K562 (cell line): ENCODE results near the gene OPCML. TPM values are rescaled to one million over a fixed set of nuclear protein-coding genes. Genes with fewer than 3 reads are reported as not detected.

Experiments used
- ATAC-seq: fragments of 200-7000 bp; cut with Tn5 transposase; 3 replicates; pipeline ENCODE4 v1.9.1; 2020; ENCODE audit warnings: moderate library complexity
- BruUV-seq: library from RNA; stranded (reverse); fragments of 400-500 nt; replicated peaks from 2 replicates; lab custom pipeline; 2021; lab: Mats Ljungman, UMichigan
- CTCF ChIA-PET: fragments of 300-600 bp; formaldehyde crosslinking; extraction: SDS; loops from one replicate; lab custom pipeline; 2021; ENCODE audit warnings: low intra/inter-chr PET ratio; lab: Yijun Ruan, JAX
- POLR2A ChIA-PET: fragments of 300-600, 350-650 bp; sonication (Branson Sonifier 250); formaldehyde crosslinking; extraction: SDS; loops from one replicate; lab custom pipeline; 2021; ENCODE audit warnings: antibody characterized with exemption, inconsistent platforms; lab: Yijun Ruan, JAX
- DNase-seq, 4 experiments: peaks; one replicate each; pipeline versions ENCODE4 v3.0.0 to v3.0.0-alpha.2; 2011 to 2018; ENCODE audit warnings: low spot score in 3 of 4, mixed read lengths in 3 of 4; ENCODE audit errors: extremely low read depth in 1 of 4
- FAIRE-seq: peaks from 2 replicates; lab custom pipeline; 2011; peaks lifted over from hg19 to GRCh38; lab: Jason Lieb, UNC
- H2AFZ ChIP-seq: 2 replicates; pipeline ENCODE4 v1.6.0; 2011; ENCODE audit warnings: low read depth, low read length, control low read depth, inconsistent platforms
- H3K27ac ChIP-seq: fragments of 200-600 bp; 3 replicates; pipeline ENCODE4 v1.8.0; 2011; ENCODE audit warnings: low read depth, mild to moderate bottlenecking, control low read depth, inconsistent platforms, low read length, moderate library complexity, mixed read lengths; ENCODE audit errors: extremely low read depth
- H3K27me3 ChIP-seq, 2 experiments: fragments of 300-600 bp in 1 of 2; 2 replicates in 1 of 2; 3 replicates in 1 of 2; pipeline versions ENCODE4 v1.6.0 to v1.8.0; 2011; ENCODE audit warnings: inconsistent platforms in 2 of 2, low read length in 2 of 2, mild to moderate bottlenecking in 1 of 2, mixed read lengths in 1 of 2, moderate library complexity in 1 of 2; ENCODE audit not compliant: control insufficient read depth in 2 of 2, insufficient read depth in 2 of 2
- H3K36me3 ChIP-seq: fragments of 300-600 bp; 3 replicates; pipeline ENCODE4 v1.8.0; 2011; ENCODE audit warnings: mild to moderate bottlenecking, low read length, inconsistent platforms; ENCODE audit not compliant: control insufficient read depth, insufficient read depth
- H3K4me1 ChIP-seq, 2 experiments: fragments of 200-600 bp in 1 of 2; replicated peaks in 1 of 2; 2 replicates in 1 of 2; 3 replicates in 1 of 2; pipeline versions ENCODE4 v1.5.1 to v1.8.0; 2011; ENCODE audit warnings: inconsistent platforms in 2 of 2, low read length in 2 of 2, mild to moderate bottlenecking in 1 of 2, mixed read lengths in 1 of 2, moderate library complexity in 1 of 2; ENCODE audit not compliant: control insufficient read depth in 2 of 2, insufficient read depth in 2 of 2
- H3K4me2 ChIP-seq: 2 replicates; pipeline ENCODE4 v1.6.1; 2011; ENCODE audit warnings: low read length, control low read depth, inconsistent platforms, mixed read lengths; ENCODE audit not compliant: insufficient read depth
- H3K4me3 ChIP-seq: fragments of 200-600 bp; sonication (generic), shearing (Covaris generic); 2 replicates; pipeline ENCODE4 v1.5.1; 2016; ENCODE audit warnings: control low read depth, inconsistent platforms
- H3K79me2 ChIP-seq: fragments of 200-600 bp; 3 replicates; pipeline ENCODE4 v1.8.0; 2011; ENCODE audit warnings: low read length, inconsistent platforms; ENCODE audit not compliant: control insufficient read depth, insufficient read depth
- H3K9ac ChIP-seq, 2 experiments: 2 replicates each; pipeline versions ENCODE4 v1.6.0 to v1.6.1; 2011; ENCODE audit warnings: low read depth in 2 of 2, low read length in 2 of 2, control low read depth in 1 of 2, inconsistent platforms in 1 of 2, mild to moderate bottlenecking in 1 of 2, mixed read lengths in 1 of 2; ENCODE audit not compliant: insufficient read depth in 1 of 2
- H3K9me1 ChIP-seq: one replicate; pipeline ENCODE4 v1.6.0; 2011; ENCODE audit warnings: inconsistent platforms, mild to moderate bottlenecking, low read length, moderate library complexity; ENCODE audit not compliant: control insufficient read depth, insufficient read depth
- H3K9me3 ChIP-seq: replicated peaks from 2 replicates; pipeline ENCODE4 v1.5.1; 2011; ENCODE audit warnings: low read depth, low read length, inconsistent platforms; ENCODE audit not compliant: control insufficient read depth, insufficient read depth
- H4K20me1 ChIP-seq: replicated peaks from 2 replicates; pipeline ENCODE4 v1.6.1; 2011; ENCODE audit warnings: low read length, inconsistent platforms, mixed read lengths; ENCODE audit not compliant: control insufficient read depth, insufficient read depth
- ETS2 ChIP-seq: IDR thresholded peaks from 2 replicates; pipeline ENCODE4 v1.6.1; 2016; ENCODE audit warnings: borderline replicate concordance, missing genetic modification characterization, mild to moderate bottlenecking, moderate library complexity, missing compliant biosample characterization; ENCODE audit not compliant: poor library complexity, severe bottlenecking
- FOXM1 ChIP-seq, 2 experiments: fragments of 450-650 bp in 1 of 2; sonication (generic) in 1 of 2; formaldehyde crosslinking in 1 of 2; IDR thresholded peaks; 2 replicates each; pipeline versions ENCODE4 v1.6.1 to v1.9.0; 2017 to 2022; ENCODE audit warnings: low read depth in 2 of 2, mild to moderate bottlenecking in 2 of 2, missing genetic modification reagents in 1 of 2, moderate library complexity in 1 of 2
- MTA2 ChIP-seq: fragments of 450-650 bp; IDR thresholded peaks from 2 replicates; pipeline ENCODE4 v1.6.1; 2016; ENCODE audit warnings: low read depth
- PTRF ChIP-seq: fragments of 450-650 bp; IDR thresholded peaks from 2 replicates; pipeline ENCODE4 v1.6.1; 2016; ENCODE audit warnings: mild to moderate bottlenecking, missing genetic modification characterization, missing compliant biosample characterization
- PURB ChIP-seq: sonication (generic); formaldehyde crosslinking; IDR thresholded peaks from 2 replicates; pipeline ENCODE4 v1.9.0; 2021; ENCODE audit warnings: low read depth, mild to moderate bottlenecking, missing genetic modification reagents
- RAD21 ChIP-seq, 2 experiments: fragments of 250-450 bp in 1 of 2; fragments of 450-650 bp in 1 of 2; sonication (Bioruptor Pico) in 1 of 2; formaldehyde crosslinking in 1 of 2; IDR thresholded peaks in 1 of 2; conservative IDR thresholded peaks in 1 of 2; 2 replicates each; pipeline versions ENCODE4 v1.4.0 to v1.8.0; 2020 to 2022; ENCODE audit warnings: mild to moderate bottlenecking in 2 of 2, moderate library complexity in 1 of 2
- ZKSCAN3 ChIP-seq: fragments of 250-450 bp; sonication (Bioruptor Pico); IDR thresholded peaks from 2 replicates; pipeline ENCODE4 v1.4.0; 2020
- ZNF12 ChIP-seq: sonication (generic); formaldehyde crosslinking; IDR thresholded peaks from 2 replicates; pipeline ENCODE4 v1.4.0; 2020; ENCODE audit warnings: mild to moderate bottlenecking, missing genetic modification reagents
- ZNF584 ChIP-seq: fragments of 200-800 bp; sonication (Bioruptor generic); IDR thresholded peaks from 2 replicates; pipeline ENCODE4 v1.6.1; 2016; ENCODE audit warnings: low read depth, mild to moderate bottlenecking, missing genetic modification characterization, missing compliant biosample characterization
- ZNF717 ChIP-seq: fragments of 250-450 bp; sonication (Bioruptor Pico); IDR thresholded peaks from 2 replicates; pipeline ENCODE4 v1.5.0; 2021
- WGBS: fragments of 100-300 bp; shearing (Covaris generic); methylation state at CpG from one replicate; pipeline ENCODE4 v1.1.6; 2016; ENCODE audit warnings: low coverage, mixed read lengths; ENCODE audit not compliant: insufficient coverage; ENCODE audit errors: missing lambda C conversion rate; 5-methylcytosine and 5-hydroxymethylcytosine counted together
- in situ Hi-C: fragments of 300-500 bp; cut with MboI; formaldehyde crosslinking; loops from 4 replicates; pipeline ENCODE4 v1.15.0; 2018; ENCODE audit warnings: inconsistent platforms, mixed read lengths
- intact Hi-C: fragments of 100-400 bp; cut with micrococcal nuclease; formaldehyde crosslinking; loops from 2 replicates; pipeline ENCODE4 v1.14.2; 2022
- polyA plus RNA-seq, 8 experiments: library from polyadenylated mRNA; depleted of rRNA in 4 of 8; stranded (reverse) in 5 of 8; unstranded in 3 of 8; fragments of >200 nt; fragmentation: Nextera tagmentation in 2 of 8; fragmentation: Illumina TruSeq in 1 of 8; extraction: Ambion mirVana in 2 of 8; extraction: Trizol in 1 of 8; gene quantifications; 2 replicates each; pipeline versions ENCODE4 v1.2.1 to v1.2.3, GENCODE V29; 2011 to 2014; ENCODE audit warnings: inconsistent platforms in 1 of 8, missing spikeins in 1 of 8
- total RNA-seq, 7 experiments: library from RNA; depleted of rRNA in 6 of 7; stranded (reverse); fragments of >200 nt in 6 of 7; fragmentation: Illumina TruSeq in 2 of 7; extraction: Trizol in 2 of 7; gene quantifications; 2 replicates each; pipeline versions ENCODE4 v1.2.1 to v1.2.3, GENCODE V29; 2011 to 2021; ENCODE audit warnings: low replicate concordance in 1 of 7
- TF ChIP-seq, protein P1 (sequence below): fragments of 250-450 bp; sonication (Bioruptor Pico); IDR thresholded peaks from 2 replicates; pipeline ENCODE4 v1.5.0; 2022; ENCODE audit warnings: mild to moderate bottlenecking

OPCML gene
- total and polyA plus RNA-seq, 9 of the 15 experiments (the other 6 are each of a cell fraction or from before 2014, with no cell fraction given): not detected

DNA sequence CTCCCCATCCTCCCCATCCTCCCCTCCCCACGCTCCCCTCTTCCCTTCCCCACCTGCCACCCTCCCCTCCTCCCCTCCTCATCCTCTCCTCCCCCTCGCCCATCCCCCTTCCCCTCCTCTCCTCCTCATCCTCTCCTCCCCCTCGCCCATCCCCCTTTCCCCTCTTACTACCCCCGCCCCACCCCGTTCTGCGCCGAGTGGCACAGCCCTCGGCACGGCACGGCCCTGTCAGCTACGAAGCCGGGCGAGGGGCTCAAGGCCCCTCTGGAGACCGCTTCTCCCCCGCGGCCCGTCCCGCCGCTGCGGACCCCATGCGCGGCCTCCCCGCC lies 449.9 kb downstream of the OPCML start:
- no peaks in the 10 kb centered on the region for H3K9me1 ChIP-seq
- ChIA-PET CTCF (interaction anchor here (1.2 kb wide), 1 partner anchor 75 kb away, joined by 3 read pairs; no protein-coding TSS in a partner anchor), POLR2A (interaction anchor here (0.7 kb wide), 1 partner anchor 12 kb away, joined by 3 read pairs; no protein-coding TSS in a partner anchor)
- DNase-seq (no peak), ATAC-seq (no peak), FAIRE-seq (no peak)
- H3K36me3 ChIP-seq: no peaks in the 10 kb centered on the region
- no peaks in the 10 kb centered on the region for H4K20me1 ChIP-seq
- H2AFZ ChIP-seq: no peak overlapping the region
- H3K9ac ChIP-seq: no peak overlapping the region
- no peak overlapping the region for H3K27ac ChIP-seq
- 52% methylated on average over 11 of the region's 23 CpGs for WGBS
- H3K79me2 ChIP-seq: no peaks in the 10 kb centered on the region
- no peaks in the 10 kb centered on the region for H3K27me3 ChIP-seq
- TF ChIP-seq MTA2 (no peak), ZKSCAN3 (CRISPR knock-in tag) (no peak), FOXM1 (IDR thresholded peaks at IDR 0.05; ENCODE audit: low read depth) (no peak), FOXM1 (CRISPR knock-in tag; IDR thresholded peaks at IDR 0.05; ENCODE audit: low read depth) (no peak), ZNF584 (no peak), PURB (no peak), ZNF717 (no peak), RAD21 (CRISPR knock-in tag; conservative IDR thresholded peaks at IDR 0.05 in 1 of 2, IDR thresholded peaks at IDR 0.05 in 1 of 2) (no peak), ZNF12 (CRISPR knock-in tag) (no peak), ETS2 (tag) (no peak), PTRF (tag) (no peak)
- TF ChIP-seq, protein P1, sequence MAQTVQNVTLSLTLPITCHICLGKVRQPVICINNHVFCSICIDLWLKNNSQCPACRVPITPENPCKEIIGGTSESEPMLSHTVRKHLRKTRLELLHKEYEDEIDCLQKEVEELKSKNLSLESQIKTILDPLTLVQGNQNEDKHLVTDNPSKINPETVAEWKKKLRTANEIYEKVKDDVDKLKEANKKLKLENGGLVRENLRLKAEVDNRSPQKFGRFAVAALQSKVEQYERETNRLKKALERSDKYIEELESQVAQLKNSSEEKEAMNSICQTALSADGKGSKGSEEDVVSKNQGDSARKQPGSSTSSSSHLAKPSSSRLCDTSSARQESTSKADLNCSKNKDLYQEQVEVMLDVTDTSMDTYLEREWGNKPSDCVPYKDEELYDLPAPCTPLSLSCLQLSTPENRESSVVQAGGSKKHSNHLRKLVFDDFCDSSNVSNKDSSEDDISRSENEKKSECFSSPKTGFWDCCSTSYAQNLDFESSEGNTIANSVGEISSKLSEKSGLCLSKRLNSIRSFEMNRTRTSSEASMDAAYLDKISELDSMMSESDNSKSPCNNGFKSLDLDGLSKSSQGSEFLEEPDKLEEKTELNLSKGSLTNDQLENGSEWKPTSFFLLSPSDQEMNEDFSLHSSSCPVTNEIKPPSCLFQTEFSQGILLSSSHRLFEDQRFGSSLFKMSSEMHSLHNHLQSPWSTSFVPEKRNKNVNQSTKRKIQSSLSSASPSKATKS (CRISPR knock-in tag): no peak
- in situ Hi-C loops (no loop called here), intact Hi-C loops (loop anchor here (5.0 kb wide), 1 partner anchor 740 kb away; no protein-coding TSS in a partner anchor)
- BruUV-seq: no TSS peak
- H3K9me3 ChIP-seq: no peaks in the 10 kb centered on the region
- peaks cover 0 to 9% of the 10 kb centered on the region in 2 experiments; a peak in 2 of 5 replicates for H3K4me1 ChIP-seq
- no peak overlapping the region for H3K4me2 ChIP-seq
- H3K4me3 ChIP-seq: no peak overlapping the region
